GM23248 (cell line): Measurements from ENCODE around the gene NUBPL.

Experiments used
- EZH2 ChIP-seq: fragments of 200-600 bp; sonication (generic); IDR thresholded peaks from 2 replicates; pipeline ENCODE4 v1.6.1; 2018; ENCODE audit warnings: antibody characterized with exemption, mild to moderate bottlenecking; ENCODE audit not compliant: insufficient read depth, poor library complexity, severe bottlenecking
- EZH2phosphoT487 ChIP-seq: fragments of 200-600 bp; sonication (generic); IDR thresholded peaks from 2 replicates; pipeline ENCODE4 v1.6.1; 2018; ENCODE audit warnings: antibody characterized with exemption, moderate library complexity, mild to moderate bottlenecking, low read depth; ENCODE audit not compliant: insufficient read depth

DNA sequence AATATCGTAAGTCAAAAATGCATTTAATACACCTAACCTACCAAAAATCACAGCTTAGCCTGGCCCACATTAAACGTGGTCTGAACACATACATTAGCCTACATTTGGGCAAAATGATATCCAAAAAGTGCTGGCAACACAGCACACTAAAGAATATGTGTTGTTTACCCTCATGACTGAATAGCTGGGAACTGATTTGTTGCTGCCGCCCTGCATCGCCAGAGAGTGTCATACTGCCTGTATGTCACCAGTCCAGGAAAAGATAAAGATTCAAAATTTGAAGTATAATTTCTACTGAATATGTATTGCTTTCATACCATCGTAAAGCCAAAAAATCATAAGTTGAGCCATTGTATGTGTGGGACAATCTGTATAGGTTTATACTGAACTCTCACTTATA, 157.8 kb downstream of the NUBPL start:
- TF ChIP-seq EZH2phosphoT487, result no peak
- TF ChIP-seq EZH2, result no peak
